Measurements from ENCODE around the gene HAPLN1.

HAPLN1 gene

DNA sequence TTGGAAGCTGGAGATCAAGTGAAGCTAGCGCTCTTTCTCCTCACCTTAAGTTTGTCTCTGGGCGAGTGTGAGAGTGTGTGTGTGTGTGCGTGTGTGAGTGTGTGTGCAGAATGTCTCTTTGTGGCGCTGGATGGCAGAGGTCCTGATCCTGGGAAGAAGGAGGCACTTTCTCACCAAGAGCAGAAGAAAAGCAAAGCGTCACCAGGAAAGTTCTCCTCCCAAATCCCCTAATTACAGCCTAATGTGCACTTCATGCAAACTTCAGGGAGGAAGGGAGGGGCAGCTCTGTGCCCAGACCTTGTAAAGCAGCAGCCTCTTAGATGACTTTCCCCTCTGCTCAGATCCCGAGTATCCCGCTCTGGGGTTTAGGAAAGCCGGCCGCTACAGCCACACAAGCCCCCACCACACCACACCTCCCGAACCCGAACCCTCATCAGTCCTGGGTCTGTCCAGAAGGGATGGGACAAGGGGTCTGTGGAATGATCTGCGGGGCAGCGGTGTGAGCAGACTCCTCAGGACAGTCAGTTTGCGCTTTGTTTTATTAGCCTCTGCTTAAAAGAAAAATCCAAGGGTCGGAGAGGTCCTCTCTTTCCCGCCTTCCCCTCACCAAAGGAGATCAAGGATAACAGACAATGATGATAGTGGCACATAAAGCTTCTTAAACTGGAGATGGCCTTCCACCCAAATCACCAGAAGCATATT, at the start of gene HAPLN1:
Gene HAPLN1 (minus strand): TSS at position 20 of the 702 bp plus-strand sequence. CDS start 47,332 bp downstream, outside the sequence.
- H3K4me3 ChIP-seq (ENCODE audit: low read length), result peak within 1 kb of the TSS; percentile 80
- H3K9ac ChIP-seq (ENCODE audit: low read length), result no peak within 1 kb of the TSS
- H3K9me3 ChIP-seq (ENCODE audit: control insufficient read depth, low read length), result no peaks in the 10 kb centered on the region
- peak; percentile 46 for DNase-seq (ENCODE audit: low read depth)
- peaks cover 15% of the 10 kb centered on the region for H3K27me3 ChIP-seq (replicated peaks; ENCODE audit: control insufficient read depth, insufficient read depth, low read length)
- no peaks in the 10 kb centered on the region for H3K36me3 ChIP-seq (ENCODE audit: control insufficient read depth, insufficient read depth, low read length, severe bottlenecking)
- peaks cover 17% of the 10 kb centered on the region for H3K4me1 ChIP-seq (ENCODE audit: control insufficient read depth, insufficient read depth, low read length)

DNA sequence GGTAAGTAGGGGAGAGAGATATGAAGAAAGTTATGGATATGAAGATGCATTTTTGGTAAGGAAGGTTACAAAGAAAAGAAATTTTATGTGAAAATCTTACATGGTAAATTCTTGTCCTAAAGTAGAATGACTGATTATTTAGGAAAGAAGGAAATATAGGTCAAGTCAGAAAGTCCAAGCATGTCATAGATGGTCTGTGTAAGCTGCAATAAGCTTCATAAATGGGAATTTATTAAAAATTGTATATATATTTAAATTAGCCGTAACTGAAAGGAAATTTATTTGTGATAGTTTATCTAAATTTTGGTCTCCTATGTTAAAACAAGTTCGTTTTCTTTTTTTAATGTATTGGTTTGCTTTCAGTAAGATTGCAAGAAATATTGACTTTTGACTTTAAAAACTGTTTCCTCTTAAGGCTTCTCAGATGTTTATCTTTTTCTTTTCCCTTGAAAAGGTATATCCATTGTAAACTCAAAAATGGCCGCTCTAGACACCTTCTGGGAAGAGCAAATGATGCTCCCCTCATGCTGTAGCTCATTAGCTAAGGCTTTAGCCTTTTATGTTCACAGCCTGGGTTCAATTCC, 46.8 kb upstream of the HAPLN1 start:
- H3K9ac ChIP-seq (ENCODE audit: low read length), result no peak overlapping the region
- no peak overlapping the region for H3K4me3 ChIP-seq (ENCODE audit: low read length)
- H3K9me3 ChIP-seq (ENCODE audit: control insufficient read depth, low read length), result peaks cover 27% of the 10 kb centered on the region

DNA sequence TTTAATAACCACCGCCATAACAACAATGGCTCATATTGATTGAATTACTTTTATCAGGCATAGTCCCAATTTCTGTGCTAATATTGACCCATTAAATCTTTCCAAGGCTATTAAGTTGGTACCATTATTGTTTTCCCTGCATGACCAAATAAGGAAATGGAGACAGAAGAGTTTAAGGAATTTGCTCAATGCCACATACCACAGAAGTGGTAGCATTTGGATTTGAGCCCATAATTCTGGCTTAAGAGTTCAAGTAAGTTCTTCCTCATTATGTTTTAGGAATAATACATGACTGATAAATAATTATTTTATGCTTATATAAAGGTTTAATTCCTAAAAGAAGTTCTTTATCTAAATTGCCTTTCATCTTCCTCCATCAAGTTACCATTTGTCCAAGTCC, 43.4 kb upstream of the HAPLN1 start:
- H3K4me3 ChIP-seq (ENCODE audit: low read length), result no peak overlapping the region

More for the DNA sequence above, 46.8 kb upstream of the HAPLN1 start:
- Histone ChIP-seq H3K4me1 (ENCODE audit: control insufficient read depth, insufficient read depth, low read length) (no peaks in the 10 kb centered on the region), H3K36me3 (ENCODE audit: control insufficient read depth, insufficient read depth, low read length, severe bottlenecking) (no peaks in the 10 kb centered on the region), H3K27me3 (replicated peaks; ENCODE audit: control insufficient read depth, insufficient read depth, low read length) (no peaks in the 10 kb centered on the region)
- DNase-seq (ENCODE audit: low read depth), result no peak

DNA sequence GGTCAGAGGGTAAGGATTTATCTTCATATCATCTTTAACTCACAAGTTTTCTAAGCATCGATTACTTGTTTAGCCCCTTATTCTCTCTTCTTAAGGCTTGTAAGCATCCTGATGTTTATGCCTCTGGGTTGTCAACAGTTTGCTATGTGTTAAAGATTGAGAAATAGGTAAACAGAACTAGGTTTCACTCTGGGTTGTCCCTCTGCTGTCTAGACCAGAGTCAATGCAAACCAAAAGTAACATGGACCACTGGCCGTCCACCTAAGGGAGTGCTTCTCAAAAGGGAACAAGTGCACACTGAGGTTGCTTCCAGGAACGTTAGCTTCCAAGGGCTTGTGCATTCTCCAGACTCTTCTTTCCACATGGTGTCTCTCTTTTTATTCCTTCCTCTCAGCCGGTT, 39.9 kb upstream of the HAPLN1 start:
- no peaks in the 10 kb centered on the region for H3K27me3 ChIP-seq (replicated peaks; ENCODE audit: control insufficient read depth, insufficient read depth, low read length)
- no peaks in the 10 kb centered on the region for H3K4me1 ChIP-seq (ENCODE audit: control insufficient read depth, insufficient read depth, low read length)
- H3K36me3 ChIP-seq (ENCODE audit: control insufficient read depth, insufficient read depth, low read length, severe bottlenecking), result no peaks in the 10 kb centered on the region
- no peaks in the 10 kb centered on the region for H3K9me3 ChIP-seq (ENCODE audit: control insufficient read depth, low read length)
- no peak for DNase-seq (ENCODE audit: low read depth)
- H3K9ac ChIP-seq (ENCODE audit: low read length), result no peak overlapping the region
- no peak overlapping the region for H3K4me3 ChIP-seq (ENCODE audit: low read length)

More for the DNA sequence above, 43.4 kb upstream of the HAPLN1 start:
- Histone ChIP-seq H3K27me3 (replicated peaks; ENCODE audit: control insufficient read depth, insufficient read depth, low read length) (no peaks in the 10 kb centered on the region), H3K4me1 (ENCODE audit: control insufficient read depth, insufficient read depth, low read length) (no peaks in the 10 kb centered on the region), H3K9me3 (ENCODE audit: control insufficient read depth, low read length) (peaks cover 27% of the 10 kb centered on the region), H3K36me3 (ENCODE audit: control insufficient read depth, insufficient read depth, low read length, severe bottlenecking) (no peaks in the 10 kb centered on the region), H3K9ac (ENCODE audit: low read length) (no peak overlapping the region)
- no peak for DNase-seq (ENCODE audit: low read depth)

DNA sequence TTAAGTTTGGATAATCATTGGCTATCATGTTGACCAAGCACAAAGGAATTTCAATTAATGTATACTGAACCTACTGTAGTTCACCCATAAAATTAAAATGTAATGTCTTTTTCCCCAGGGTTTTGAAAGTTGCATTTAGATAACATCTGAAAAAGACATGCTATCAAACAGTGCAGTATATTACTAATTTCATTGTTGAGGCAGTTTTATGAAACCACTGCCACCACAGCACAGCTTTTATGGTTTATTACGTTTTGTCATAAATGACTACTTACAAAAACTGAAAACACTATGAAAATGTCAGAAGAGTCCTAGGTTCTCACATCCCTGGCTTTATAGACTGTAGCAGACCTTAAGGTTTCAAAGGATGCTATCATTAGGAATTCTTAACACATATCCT, 32.0 kb upstream of the HAPLN1 start:
- H3K36me3 ChIP-seq (ENCODE audit: control insufficient read depth, insufficient read depth, low read length, severe bottlenecking), result no peaks in the 10 kb centered on the region
- peaks cover 13% of the 10 kb centered on the region for H3K9me3 ChIP-seq (ENCODE audit: control insufficient read depth, low read length)
- no peaks in the 10 kb centered on the region for H3K27me3 ChIP-seq (replicated peaks; ENCODE audit: control insufficient read depth, insufficient read depth, low read length)
- no peak for DNase-seq (ENCODE audit: low read depth)
- H3K9ac ChIP-seq (ENCODE audit: low read length), result no peak overlapping the region
- H3K4me1 ChIP-seq (ENCODE audit: control insufficient read depth, insufficient read depth, low read length), result no peaks in the 10 kb centered on the region
- no peak overlapping the region for H3K4me3 ChIP-seq (ENCODE audit: low read length)

DNA sequence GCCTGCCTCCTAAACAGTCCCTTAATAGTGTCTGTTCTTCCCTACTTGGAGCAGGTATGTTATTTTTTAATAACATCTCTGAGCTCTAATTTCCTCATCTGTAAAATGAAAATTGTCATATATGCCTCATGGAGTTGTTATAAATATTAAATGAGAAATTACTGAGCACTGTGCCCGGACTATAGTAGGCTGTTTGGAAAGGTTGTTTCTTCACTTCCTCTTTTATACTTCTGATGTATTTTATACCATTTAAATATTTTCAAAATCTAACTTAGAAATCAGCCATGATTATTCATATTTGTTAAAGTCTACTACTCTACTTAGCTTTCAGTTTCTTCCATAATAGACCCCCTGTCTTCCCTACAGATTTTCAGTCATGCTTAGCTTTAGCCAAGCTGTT, 30.5 kb upstream of the HAPLN1 start:
- Histone ChIP-seq H3K36me3 (ENCODE audit: control insufficient read depth, insufficient read depth, low read length, severe bottlenecking) (no peaks in the 10 kb centered on the region), H3K4me1 (ENCODE audit: control insufficient read depth, insufficient read depth, low read length) (no peaks in the 10 kb centered on the region), H3K9ac (ENCODE audit: low read length) (no peak overlapping the region), H3K4me3 (ENCODE audit: low read length) (no peak overlapping the region), H3K27me3 (replicated peaks; ENCODE audit: control insufficient read depth, insufficient read depth, low read length) (no peaks in the 10 kb centered on the region), H3K9me3 (ENCODE audit: control insufficient read depth, low read length) (peaks cover 13% of the 10 kb centered on the region)
- DNase-seq (ENCODE audit: low read depth), result no peak

DNA sequence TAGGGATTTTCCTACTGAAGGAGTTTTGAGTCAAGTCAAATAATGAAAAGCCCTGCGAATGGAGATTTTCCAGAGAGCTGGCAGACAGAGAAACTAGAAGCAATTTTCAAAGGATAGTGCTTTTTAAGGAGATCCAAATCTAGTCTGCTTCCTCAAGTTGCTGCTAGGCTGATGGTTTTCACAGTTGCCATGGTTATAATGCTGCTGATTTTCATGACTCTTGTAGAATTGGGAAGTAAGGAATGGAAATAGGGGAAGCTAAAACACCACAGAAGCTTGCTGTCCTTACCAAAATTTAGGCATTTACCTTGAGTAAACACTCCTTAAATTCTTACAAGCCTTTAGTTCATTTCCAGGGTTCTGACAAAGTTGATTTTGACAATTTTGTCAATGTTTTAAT, 30.1 kb upstream of the HAPLN1 start:
- H3K36me3 ChIP-seq (ENCODE audit: control insufficient read depth, insufficient read depth, low read length, severe bottlenecking), result no peaks in the 10 kb centered on the region
- peaks cover 13% of the 10 kb centered on the region for H3K9me3 ChIP-seq (ENCODE audit: control insufficient read depth, low read length)
- no peak overlapping the region for H3K4me3 ChIP-seq (ENCODE audit: low read length)
- no peak overlapping the region for H3K9ac ChIP-seq (ENCODE audit: low read length)
- no peaks in the 10 kb centered on the region for H3K4me1 ChIP-seq (ENCODE audit: control insufficient read depth, insufficient read depth, low read length)
- no peak for DNase-seq (ENCODE audit: low read depth)
- H3K27me3 ChIP-seq (replicated peaks; ENCODE audit: control insufficient read depth, insufficient read depth, low read length), result no peaks in the 10 kb centered on the region

DNA sequence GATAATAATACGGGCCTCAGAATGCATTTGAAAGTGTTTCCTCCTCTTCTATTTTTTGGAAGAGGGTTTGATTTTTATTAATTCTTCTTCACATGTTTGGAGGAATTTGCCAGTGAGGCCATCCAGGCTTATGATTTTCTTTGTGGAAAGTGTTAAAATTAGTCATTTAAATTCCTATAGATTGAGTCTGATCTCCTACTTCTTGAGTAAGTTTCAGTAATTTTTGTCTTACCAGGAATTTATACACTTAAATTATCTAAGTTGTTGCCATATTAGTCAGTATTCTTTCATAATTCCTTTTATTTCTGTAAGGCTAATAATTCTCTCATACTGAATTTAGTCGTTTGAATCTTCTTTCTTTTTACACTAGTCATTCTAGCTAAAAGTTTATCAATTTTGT, 25.2 kb upstream of the HAPLN1 start:
- H3K4me1 ChIP-seq (ENCODE audit: control insufficient read depth, insufficient read depth, low read length), result no peaks in the 10 kb centered on the region
- no peaks in the 10 kb centered on the region for H3K36me3 ChIP-seq (ENCODE audit: control insufficient read depth, insufficient read depth, low read length, severe bottlenecking)
- H3K9ac ChIP-seq (ENCODE audit: low read length), result no peak overlapping the region
- peaks cover 11% of the 10 kb centered on the region for H3K9me3 ChIP-seq (ENCODE audit: control insufficient read depth, low read length)
- H3K4me3 ChIP-seq (ENCODE audit: low read length), result no peak overlapping the region
- peaks cover 5% of the 10 kb centered on the region for H3K27me3 ChIP-seq (replicated peaks; ENCODE audit: control insufficient read depth, insufficient read depth, low read length)
- no peak for DNase-seq (ENCODE audit: low read depth)

DNA sequence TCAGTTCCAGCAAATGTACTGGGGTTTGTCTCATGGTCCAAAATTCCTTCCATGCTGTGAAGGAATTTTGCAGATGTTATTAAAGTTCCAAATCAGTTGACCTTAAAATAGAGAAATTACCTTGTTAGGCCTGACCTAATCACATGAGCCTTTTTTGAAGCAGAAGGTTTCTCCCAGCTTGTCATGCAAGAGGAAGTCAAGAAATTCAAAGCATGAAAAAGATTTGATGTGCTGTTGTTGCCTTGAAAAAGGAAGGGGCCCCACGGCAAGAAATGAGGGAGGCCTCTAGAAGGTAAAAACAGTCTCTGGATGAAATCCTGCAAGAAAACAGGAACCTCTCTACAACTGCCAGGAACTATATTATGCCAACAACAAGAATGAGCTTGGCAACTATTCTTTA, 24.2 kb upstream of the HAPLN1 start:
- peak; percentile 23 for DNase-seq (ENCODE audit: low read depth)
- no peaks in the 10 kb centered on the region for H3K36me3 ChIP-seq (ENCODE audit: control insufficient read depth, insufficient read depth, low read length, severe bottlenecking)
- H3K9me3 ChIP-seq (ENCODE audit: control insufficient read depth, low read length), result peaks cover 1% of the 10 kb centered on the region
- no peak overlapping the region for H3K4me3 ChIP-seq (ENCODE audit: low read length)
- H3K27me3 ChIP-seq (replicated peaks; ENCODE audit: control insufficient read depth, insufficient read depth, low read length), result peaks cover 5% of the 10 kb centered on the region
- no peak overlapping the region for H3K9ac ChIP-seq (ENCODE audit: low read length)
- H3K4me1 ChIP-seq (ENCODE audit: control insufficient read depth, insufficient read depth, low read length), result no peaks in the 10 kb centered on the region

DNA sequence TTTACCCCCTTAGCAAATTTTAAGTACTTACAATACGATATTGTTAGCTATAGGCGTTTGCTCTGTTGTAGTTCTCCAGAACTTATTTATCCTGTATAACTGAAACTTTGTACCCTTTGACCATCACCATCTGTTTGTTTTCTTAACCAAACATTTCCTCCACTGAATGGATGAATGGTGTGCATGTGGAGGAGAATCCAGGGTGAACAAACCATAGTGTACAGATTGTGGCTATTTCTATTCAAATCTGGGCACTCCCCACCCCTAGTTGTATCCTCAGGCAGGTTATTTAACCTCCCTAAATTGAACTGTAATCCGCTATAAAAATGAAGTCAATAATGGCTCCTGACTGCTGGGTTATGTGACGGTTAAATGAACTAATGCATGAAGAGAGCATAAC, 21.4 kb upstream of the HAPLN1 start:
- no peak for DNase-seq (ENCODE audit: low read depth)
- H3K9ac ChIP-seq (ENCODE audit: low read length), result no peak overlapping the region
- H3K36me3 ChIP-seq (ENCODE audit: control insufficient read depth, insufficient read depth, low read length, severe bottlenecking), result no peaks in the 10 kb centered on the region
- no peak overlapping the region for H3K4me3 ChIP-seq (ENCODE audit: low read length)
- peaks cover 5% of the 10 kb centered on the region for H3K27me3 ChIP-seq (replicated peaks; ENCODE audit: control insufficient read depth, insufficient read depth, low read length)
- no peaks in the 10 kb centered on the region for H3K9me3 ChIP-seq (ENCODE audit: control insufficient read depth, low read length)
- no peaks in the 10 kb centered on the region for H3K4me1 ChIP-seq (ENCODE audit: control insufficient read depth, insufficient read depth, low read length)

DNA sequence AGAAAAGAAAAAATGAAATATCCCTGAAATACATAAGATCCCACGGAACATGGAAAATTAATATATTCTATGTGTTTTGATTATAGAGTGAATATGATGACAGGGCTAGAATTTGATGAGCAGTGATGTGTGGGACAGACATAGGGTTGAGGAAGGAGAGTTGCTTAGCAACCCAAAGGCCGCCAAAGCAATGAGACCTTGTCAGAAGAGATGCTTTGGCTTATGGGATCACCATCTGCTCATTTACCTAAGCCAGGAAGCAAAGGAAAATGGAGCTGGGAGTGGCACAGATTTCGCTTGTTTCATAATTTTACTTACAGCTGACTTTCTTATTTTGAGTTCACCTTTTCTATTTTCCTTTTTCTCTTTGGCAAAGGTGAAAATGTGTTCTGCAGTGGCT, 20.9 kb upstream of the HAPLN1 start:
- H3K4me1 ChIP-seq (ENCODE audit: control insufficient read depth, insufficient read depth, low read length), result no peaks in the 10 kb centered on the region
- no peaks in the 10 kb centered on the region for H3K36me3 ChIP-seq (ENCODE audit: control insufficient read depth, insufficient read depth, low read length, severe bottlenecking)
- DNase-seq (ENCODE audit: low read depth), result no peak
- peaks cover 5% of the 10 kb centered on the region for H3K27me3 ChIP-seq (replicated peaks; ENCODE audit: control insufficient read depth, insufficient read depth, low read length)
- no peak overlapping the region for H3K4me3 ChIP-seq (ENCODE audit: low read length)
- H3K9ac ChIP-seq (ENCODE audit: low read length), result no peak overlapping the region
- H3K9me3 ChIP-seq (ENCODE audit: control insufficient read depth, low read length), result no peaks in the 10 kb centered on the region

DNA sequence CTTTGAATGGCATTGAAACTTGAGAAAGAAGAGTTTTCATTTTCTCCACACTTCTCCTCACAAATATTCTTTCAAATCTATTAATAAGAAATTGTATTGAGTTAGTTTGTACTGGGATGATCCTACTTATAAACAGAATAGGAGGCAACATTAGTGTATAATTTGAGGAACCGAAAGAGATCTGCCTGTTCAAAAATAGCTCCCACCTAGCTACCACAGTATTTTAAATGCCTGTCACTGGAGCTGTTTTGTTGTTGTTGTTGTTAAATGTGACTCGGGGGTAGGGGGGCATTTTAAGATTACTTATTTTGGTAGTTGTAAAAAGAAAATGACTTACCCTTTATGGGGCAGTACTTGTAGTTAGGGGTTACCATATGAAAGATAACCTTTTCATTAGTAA, 20.1 kb upstream of the HAPLN1 start:
- no peaks in the 10 kb centered on the region for H3K36me3 ChIP-seq (ENCODE audit: control insufficient read depth, insufficient read depth, low read length, severe bottlenecking)
- no peaks in the 10 kb centered on the region for H3K9me3 ChIP-seq (ENCODE audit: control insufficient read depth, low read length)
- H3K27me3 ChIP-seq (replicated peaks; ENCODE audit: control insufficient read depth, insufficient read depth, low read length), result peaks cover 5% of the 10 kb centered on the region
- H3K4me1 ChIP-seq (ENCODE audit: control insufficient read depth, insufficient read depth, low read length), result no peaks in the 10 kb centered on the region
- no peak overlapping the region for H3K4me3 ChIP-seq (ENCODE audit: low read length)
- no peak overlapping the region for H3K9ac ChIP-seq (ENCODE audit: low read length)
- no peak for DNase-seq (ENCODE audit: low read depth)

Data from adipocyte (in vitro differentiated cells).